DMS53 treated with DMSO at 0.1 percent for 48 hours (cell line): ENCODE measurements around the gene GALNT13.

Source experiments
- DNase-seq: peaks from one replicate; lab custom pipeline; 2025; ENCODE audit not compliant: unreplicated experiment; lab: John Stamatoyannopoulos, UW

The GALNT13 gene

DNA sequence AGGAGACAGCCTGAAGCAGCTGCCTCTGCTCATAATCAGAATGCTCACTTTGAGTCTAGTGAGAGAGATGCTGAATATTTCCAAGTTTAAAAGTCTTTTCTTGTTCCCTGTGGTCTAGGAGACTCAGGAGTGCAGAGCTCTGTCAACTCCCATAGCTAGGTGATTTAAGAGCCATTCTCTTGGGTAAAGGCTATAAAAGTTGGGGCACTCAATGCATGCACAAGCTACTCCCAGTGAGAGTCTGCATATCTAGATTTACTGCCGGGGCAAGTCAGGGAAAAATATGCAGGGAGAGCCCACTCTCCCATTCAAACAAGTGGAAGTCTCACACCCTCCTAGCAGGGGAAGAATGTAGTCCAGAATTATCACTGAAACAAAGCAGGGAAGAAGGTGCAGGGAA, 418.1 kb downstream of the GALNT13 start:
- DNase-seq: no peak

DNA sequence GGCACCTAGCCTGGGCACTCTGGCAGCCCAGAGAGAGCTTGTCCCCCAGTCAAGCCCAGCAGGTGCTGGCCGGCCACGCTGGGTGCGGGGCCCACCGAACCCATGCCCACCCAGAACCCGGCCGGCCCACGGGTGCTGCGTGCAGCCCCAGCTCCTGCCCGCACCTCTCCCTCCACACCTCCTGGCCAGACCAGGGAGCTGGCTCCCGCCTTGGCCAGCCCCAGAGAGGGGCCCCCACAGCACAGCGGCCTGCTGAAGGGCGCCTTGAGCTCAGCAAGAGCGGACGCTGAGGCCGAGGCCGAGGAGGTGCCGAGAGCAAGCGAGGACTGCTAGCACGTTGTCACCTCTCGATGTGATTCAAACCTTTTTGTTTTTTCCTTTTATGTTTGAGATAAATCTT, 419.8 kb downstream of the GALNT13 start:
- DNase-seq: no peak

DNA sequence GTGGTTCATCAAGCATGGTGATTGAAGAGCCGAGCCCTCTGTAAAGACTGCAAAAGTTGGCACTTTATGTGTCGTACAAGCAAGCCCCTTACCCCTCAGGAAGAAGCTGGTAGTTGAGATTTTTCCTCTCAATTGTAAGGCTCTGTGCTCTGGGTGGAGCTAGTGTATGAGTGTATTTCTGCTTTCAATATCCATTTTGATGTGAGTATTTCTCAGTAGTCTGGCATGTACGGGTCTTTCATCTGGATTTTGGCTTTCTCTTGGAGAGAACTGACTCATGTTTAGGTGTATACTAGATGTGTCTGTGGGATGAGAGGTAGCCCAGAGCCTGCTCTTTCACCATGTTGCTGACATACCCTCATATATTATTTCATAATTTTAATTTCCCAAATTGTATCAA, 420.2 kb downstream of the GALNT13 start:
- no peak for DNase-seq

DNA sequence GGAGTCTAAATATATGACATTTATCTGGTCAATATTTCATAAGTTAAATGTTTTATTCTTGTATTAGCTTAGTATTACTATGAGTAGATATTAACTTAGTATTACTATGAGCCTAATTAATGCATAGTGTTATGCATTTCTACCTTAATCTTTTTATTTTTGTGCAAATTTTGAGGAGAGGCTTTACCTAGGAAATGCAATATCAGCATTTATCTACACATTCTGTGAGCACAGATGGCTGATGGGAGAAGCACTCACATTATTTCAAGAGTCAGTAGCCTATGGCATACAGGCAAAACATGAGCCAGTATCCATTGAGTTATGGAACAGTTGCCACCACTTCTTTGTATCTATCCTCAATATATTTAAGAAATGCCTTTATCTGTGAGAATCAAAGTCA, 422.1 kb downstream of the GALNT13 start:
- no peak for DNase-seq

DNA sequence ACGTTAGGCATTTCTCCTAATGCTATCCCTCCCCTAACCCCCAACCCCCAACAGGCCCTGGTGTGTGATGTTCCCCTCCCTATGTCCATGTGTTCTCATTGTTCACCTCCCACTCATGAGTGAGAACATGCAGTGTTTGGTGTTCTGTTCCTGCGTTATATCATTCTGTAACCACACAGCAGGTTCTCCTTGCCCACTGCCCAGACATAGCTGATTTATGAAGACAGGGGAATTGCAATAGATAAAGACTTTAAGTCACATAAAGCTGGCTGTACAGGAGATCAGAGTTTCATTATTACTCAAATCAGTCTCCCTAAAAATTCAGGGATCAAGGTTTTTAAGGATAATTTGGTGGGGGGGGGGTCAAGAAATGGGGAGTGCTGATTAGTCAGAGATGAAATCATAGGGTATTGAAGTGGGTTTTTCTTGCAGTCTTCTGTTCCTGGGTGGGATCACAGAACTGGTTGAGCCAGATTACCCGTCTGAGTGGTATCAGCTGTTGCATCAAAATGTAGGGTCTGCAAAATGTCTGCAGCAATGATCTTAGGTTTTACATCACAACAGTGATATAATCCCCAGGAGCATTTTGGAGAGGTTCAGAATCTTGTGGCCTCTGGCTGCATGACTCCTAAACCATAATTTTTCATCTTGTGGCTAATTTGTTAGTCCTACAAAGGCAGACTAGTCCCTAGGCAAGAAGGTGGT, 434.7 kb downstream of the GALNT13 start:
- DNase-seq: no peak

DNA sequence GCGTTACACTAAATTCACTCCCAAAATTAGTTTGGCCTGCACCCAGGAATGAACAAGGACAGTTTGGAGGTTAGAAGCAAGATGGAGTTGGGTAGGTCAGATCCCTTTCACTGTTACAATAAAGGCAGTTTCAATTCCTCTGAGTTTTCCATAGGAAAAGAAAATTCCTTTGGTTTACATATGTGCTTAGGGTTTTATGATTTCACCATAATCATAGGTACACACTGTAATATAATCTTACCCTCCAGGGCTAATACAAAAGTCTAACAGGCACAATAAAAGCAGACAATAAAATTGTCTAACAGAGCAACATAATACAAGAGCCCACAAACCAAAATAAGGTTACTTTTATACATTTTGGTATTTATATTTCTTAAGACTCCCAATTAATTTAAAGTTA, 435.3 kb downstream of the GALNT13 start:
- no peak for DNase-seq

DNA sequence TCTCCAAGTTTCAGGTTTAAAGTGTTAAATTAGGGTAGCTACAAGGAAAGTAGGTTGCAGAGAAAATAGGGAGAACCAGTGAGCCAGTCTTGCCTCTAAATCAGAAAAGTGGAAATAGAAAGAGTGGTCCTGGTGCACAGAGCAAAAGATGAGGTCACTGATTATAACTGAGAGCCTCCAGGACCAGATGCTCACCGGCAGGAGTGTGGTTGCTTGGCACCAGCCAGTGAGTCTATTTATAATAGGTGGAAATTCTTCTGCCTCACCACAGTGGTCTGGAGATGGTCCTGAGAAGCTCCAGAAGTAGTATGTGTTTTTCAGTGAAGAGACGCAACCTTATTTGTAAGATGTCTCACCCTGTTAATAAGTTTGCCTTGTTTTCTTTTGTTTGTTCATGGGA, 452.9 kb downstream of the GALNT13 start:
- no peak for DNase-seq

DNA sequence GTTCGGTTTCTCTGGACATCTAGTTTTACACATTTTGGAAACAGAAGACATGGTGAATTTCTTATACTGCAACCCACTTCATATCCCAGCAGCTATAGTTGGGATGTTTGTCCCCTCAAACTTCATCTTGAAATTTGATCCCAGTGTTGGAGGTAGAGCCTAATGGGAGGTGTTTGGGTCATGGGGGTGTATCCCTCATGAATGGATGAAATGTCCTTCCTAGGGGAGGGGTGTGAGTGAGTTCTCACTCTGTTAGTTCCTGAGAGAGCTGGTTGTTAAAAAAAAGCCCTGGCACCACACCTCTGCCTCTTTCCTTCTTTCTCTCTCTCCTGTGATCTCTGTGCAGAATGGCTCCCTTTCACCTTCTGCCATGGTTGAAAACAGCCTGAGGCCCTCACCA, 457.8 kb downstream of the GALNT13 start:
- DNase-seq: no peak

DNA sequence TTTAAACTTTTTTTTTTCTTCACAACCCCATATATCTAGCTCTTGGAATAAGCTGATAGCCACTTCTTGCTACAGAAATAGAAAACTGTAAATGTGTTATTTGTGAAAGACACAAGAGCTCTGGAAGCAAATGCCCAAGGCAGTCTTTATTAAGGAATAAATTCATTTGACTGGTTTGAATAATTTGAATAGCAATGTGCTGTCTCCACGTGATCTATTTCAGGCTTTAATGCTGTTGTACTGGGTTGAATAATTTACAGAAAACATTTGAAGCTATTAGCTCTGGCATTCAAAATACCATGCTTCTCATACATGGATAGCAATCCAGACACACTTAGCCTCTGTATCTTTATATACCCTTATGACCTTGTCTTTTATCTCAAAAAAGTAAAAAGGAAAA, 460.1 kb downstream of the GALNT13 start:
- no peak for DNase-seq

DNA sequence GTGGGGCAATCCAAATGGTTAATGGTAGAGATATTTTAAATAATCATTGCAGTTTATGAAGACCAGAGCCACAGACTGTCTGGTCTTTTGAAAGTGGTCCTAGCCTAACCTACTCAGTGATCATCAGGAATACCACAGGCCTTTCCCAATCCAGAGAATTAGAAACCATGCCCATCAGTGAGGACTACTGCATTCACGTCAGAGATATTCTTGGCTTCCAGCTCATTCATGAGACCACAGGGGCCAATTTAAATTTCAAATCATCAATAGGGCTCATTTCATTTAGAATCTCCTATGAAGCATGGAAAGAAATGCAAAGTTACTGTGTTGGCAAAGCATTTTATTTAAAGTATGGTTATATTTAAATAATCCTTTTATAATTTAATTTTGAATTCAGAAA, 464.5 kb downstream of the GALNT13 start:
- DNase-seq: no peak

DNA sequence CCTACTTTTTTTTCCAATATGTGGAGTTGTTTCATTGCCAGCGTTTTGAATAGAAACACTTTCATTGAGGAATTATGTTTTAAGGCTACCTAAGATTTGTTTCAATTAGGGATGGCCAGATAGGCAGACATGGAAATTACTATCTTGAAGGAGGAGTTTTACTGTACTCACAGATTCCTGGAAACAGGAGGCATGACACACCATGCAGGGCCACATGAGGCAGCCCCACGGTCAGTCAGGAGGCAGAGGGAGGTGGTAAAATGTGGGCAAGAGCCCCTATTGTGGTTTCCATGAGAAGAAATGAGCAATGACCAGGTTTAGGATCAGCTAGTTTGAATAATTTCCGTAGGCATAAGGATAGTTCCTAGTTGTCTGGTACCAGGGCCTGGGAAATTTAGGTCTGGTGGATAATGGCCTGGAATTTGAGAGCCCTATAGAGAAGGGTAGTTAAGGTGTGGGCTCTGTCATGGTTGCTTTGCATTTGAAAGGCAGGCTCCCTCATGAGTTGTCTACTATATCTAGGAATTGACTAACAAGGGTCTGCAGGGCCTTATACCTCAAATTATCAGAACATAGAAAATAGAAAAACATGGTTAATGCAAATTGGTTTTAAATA, 466.7 kb downstream of the GALNT13 start:
- no peak for DNase-seq

DNA sequence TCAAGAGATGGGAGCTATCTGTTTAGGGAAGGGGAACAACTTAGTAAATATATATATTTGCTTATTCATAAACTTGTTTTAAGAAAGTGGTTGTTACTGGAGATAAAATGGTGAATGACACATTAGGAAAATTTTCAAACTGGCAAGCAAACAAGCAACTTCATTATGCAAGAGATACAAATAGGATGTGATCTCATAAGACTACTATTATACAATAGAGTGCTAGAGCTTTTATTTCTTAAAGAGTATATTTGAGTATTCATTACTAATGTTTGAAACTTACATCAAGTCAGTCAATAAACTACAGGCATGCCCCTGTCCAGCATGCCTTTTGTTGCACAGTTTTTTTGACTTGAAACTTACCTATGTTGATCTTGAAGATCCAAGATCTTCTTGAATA, 471.6 kb downstream of the GALNT13 start:
- no peak for DNase-seq

DNA sequence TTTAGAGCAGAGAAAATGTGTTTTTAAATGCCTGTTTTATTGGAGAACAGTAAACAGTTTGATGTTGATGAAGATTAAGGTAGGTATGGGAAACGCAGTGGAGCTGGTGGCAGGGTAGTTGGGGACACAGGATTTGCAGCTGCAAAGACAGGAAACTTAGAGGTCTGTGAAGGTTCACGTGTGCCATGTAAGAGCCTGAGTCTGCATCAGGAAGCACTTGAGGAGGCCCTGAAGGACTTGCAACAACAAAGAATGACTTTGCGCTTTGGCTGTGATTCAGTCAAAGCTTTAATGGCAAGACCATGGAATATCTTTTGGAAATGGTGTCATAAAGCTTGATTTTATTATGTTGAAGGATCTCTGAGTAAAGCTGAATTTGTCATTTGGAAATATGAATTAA, 479.2 kb downstream of the GALNT13 start:
- DNase-seq: no peak

DNA sequence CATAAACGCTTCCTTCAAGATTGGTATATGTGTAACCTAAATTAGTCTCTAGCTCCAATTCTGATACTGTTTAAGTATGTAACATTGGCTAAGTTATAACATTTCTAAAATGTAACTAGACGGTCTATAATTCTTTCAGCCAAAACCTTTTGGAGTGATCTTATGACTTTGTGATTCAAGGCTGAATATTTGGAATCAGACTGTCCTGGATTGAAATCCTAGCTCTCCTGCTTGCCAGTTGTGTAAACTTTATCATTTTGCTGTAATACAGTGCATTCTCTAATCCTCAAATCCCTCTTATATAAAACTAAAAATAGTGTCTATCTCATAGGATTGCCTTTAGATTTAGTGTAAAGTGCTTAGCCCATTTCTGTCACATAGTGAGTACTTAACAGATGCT, 489.6 kb downstream of the GALNT13 start:
- no peak for DNase-seq

DNA sequence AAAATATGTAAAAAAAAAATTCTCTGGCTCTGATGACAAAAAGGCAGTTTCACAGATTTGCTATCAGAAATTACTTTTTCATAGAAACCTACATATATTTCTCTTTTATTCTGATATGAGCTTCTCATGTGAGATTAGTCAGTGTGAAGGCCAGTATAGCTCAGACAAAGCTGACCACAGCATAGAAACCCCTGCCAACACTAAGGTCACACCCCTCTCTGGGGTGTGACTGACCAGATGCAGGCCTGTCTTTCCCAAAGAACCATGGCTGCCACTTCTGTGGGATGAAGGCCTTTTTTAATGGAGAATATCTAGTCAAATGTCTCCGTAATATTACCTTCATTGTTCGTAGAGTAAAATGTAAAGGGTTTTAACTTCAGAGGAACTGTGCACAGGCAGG, 496.4 kb downstream of the GALNT13 start:
- no peak for DNase-seq

DNA sequence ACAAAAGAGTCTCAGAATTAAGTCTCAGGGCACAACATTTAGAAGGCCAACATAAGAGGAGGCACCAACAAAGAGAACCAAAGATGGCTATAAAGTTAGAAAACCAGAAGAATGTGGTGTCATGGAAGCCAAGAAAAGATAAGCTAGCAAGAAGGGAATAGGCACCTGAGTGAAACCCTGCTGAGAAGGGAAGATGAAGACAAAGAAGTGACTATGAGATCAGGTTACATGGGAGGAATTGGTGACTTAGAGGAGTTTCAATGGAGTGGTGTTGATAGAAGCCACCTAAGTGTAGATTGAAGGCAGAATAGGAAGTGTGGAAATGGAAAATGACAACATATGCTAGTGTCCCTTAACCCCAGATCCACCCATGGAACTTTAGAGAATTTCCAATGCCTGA, 499.2 kb downstream of the GALNT13 start:
- no peak for DNase-seq

DNA sequence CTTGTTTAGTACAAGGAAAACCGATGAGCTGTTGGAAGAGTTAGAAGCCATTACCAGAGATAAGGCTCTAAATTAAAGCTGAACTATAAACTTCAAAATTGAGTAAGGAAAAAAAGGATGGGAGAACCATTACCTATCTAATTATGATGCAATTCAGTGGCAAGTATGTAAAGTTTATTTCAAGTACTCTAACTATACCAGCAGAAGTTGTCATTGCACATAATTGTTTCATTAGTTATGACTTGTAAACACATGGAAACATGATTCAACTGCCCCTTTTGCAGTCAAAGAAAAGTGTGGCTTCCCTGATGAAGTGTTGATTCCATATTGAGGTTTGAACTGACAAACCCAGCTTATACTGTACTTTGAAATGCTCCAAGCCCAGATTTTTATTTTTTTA, 502.7 kb downstream of the GALNT13 start:
- DNase-seq: no peak

DNA sequence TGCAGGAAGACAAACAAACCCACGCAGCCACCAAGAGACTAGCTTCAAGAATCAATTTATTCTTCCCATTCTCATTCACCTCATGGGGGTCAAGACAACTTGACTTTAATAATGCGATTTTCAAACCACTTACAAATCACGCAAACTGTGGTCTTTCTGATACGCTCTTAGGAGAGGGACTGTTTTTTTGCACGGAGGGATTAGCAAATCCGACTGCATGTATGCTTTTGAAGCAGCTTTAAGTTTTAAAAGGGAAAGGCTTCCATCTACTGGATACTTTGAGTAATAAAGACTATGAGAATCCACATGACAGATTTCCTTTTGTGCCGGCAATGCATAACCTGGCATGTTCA, 503.8 kb downstream of the GALNT13 start:
- peak; percentile 72 for DNase-seq

DNA sequence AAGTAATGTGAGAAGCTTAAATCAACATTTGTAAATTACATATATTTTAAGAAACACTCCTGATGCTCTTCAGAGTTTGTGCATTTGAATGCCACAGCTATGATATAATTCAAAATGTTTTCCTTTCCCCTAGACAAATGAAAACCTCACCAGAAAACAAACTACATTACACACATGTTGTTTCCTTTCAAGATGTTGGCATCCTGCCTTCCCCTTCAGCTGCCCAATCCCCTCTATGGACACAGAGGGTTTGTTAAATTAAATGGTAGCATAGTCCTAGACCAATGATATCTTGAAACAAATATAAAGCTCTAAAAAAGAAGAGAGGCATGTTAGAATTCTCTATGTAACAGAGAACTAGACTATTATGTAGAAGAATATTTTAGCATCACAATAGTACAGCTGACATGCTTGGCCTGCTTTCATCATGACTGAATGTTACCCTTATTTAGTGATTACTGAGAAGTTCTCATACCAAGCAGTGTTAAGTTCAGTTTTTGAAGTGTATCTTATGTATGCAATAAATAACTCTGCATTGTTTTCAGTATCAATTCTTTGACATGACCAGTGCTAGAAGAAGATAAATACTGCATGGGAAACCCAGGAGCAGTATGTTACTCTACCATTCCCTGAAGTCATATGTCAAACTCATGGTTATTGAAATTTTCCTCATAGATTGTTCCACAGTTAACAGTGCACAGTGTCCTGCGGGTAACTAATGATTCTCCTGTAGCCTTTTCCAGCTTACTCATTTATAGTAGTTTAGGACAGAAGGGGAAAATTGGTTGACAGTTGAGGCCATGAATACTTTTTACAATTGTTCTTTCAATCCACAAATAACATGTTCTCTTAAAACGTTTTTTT, 510.4 kb downstream of the GALNT13 start:
- DNase-seq: no peak

DNA sequence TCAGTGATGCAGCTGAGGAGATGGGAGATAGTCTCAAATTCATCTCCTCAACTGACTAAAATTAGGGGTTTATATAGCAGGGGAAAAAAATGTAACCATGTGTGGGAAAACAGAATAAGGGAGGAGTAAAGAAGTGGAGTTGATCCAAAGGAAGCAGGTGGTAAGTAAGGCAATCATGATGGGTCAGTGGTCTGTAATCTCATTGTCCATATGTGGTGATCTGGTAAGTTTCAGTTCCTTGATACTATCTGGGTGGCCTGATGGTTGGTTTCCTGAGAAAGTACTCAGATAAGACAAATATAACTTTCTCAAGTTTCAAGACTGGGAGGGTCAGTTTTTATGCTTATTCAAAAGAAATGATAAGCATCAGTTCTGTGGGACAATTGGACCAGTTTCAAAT, 514.5 kb downstream of the GALNT13 start:
- DNase-seq: no peak

DNA sequence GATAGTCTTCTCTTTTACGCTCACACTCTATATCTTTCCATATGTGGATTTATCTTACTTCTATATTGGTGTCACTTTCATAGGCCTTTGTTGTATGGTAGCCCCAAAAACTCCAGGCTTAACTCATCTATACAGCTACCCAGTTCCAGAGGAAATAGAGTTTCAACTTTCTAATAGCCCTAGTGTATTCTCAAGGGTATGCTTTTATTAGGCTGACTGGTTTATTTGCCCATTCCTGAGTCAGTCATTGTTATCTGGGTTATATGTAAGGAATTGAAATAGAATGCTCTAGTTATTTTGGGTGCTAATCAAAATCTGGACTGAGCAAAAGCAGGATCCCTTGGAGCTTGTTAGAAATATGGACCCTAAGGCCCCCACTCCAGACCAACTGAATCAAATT, 519.3 kb downstream of the GALNT13 start:
- no peak for DNase-seq

DNA sequence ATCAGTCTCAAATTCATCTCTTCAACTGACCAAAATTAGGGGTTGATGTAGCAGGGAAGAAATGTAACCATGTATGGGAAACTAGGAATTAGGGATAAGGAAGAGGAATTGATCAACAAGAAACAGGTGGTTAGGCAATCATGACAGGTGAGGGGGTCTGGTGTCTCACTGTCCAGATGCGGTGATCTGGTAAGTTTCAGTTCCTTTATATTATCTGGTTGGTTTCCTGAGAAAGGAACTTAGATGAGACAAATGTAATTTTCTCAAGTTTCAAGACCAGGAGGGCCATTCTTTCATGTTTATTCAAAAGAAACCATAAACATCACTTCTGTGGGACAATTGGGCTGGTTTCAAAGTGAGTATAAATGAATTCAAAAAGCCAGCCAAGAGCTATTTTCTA, 520.5 kb downstream of the GALNT13 start:
- no peak for DNase-seq
